Activated CD8-positive, alpha-beta memory T cell treated with anti-CD3 and anti-CD28 coated beads, Interleukin-2, amount 50 U/mL, for 1 hour (primary cell): ENCODE data around the gene DCT.
"Not testable (repeated sequence)": the region's sequence is repeated elsewhere in the genome, so short reads cannot be mapped to it uniquely, and the experiment has no call there.

ENCODE experiments used
- DNase-seq: peaks from one replicate; pipeline ENCODE4 v3.0.0-alpha.2; 2020; ENCODE audit errors: extremely low read depth

Gene DCT

DNA sequence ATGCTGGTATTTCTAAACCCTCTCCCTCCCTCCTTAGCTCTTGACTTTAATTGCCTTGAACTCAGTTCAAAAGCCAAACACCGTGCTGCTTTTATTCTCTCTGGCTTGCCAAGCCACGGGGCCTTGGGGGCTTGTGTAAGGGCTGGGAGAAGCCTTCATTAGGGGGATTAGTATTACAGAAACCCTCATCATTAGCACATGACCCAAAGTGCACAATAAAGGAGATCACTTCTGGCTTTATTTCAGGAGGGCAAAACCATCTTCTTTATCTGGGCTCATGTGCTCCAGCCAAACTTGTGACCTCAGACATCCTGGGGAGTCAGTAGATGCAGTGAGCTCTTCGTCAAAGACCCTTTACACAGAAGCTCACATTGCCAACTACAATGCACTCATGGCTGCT, at the start of gene DCT:
TSS of gene DCT (minus strand) at position 67 of the 400 bp plus-strand sequence. CDS start 427 bp downstream, outside the sequence.
- DNase-seq, result no peak

DNA sequence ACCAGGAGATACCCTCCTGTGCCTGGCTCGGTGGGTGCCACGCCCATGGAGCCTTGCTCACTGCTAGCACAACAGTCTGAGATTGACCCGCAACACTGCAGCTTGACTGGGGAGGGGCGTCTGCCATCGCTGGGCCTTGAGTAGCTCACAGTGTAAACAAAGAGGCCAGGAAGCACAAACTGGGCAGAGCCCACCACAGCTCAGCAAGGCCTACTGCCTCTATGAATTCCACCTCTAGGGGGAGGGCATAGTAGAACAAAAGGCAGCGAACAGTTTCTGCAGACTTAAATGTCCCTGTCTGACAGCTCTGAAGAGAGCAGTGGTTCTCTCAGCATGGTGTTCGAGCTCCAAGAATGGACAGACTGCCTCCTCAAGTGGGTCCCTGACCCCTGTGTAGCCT, 47.5 kb upstream of the DCT start:
- not testable (repeated sequence) for DNase-seq

GRCh38 chr13:94525781-94526180, 46.3 kb upstream of the DCT start:
- DNase-seq, result no peak

DNA sequence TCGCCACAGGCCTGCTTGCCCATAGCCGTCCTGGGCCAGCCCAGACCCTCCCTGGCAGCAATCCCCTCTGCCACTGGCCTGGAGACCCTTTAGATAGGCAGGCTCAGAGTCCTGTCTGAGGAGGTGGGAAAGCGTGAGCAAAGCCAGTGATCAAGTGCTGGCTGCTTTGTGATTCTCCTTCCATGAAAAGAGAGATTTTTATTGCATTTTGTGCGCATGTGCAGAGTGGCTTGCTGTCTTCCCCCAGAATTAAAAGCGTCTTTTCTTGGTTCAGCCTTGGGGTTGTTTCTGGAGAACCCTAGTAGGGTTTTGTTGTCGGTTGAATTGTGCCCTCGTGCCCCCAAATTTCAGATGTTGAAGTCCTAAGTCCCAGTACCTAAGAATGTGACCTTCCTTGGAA, 44.9 kb upstream of the DCT start:
- DNase-seq, result no peak

GRCh38 chr13:94520001-94520400, 40.5 kb upstream of the DCT start:
- DNase-seq, result no peak

DNA sequence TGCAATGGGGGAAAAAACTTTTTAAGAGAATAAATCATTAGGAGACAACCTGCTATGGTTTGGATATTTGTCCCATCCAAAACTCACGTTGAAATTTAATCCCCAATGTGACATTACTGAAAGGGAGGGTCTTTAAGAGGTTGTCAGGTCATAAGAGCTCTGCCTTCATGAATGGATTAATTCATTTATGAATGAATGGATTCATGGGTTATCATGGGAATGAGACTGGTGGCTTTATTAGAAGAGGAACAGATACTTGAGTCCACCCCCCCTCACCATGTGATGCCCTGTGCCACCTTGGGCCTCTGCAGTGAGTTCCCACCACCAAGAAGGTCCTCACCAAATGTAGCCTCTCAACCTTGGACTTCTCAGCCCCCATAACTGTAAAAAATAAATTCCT, 37.0 kb upstream of the DCT start:
- DNase-seq, result no peak

GRCh38 chr13:94515911-94516310, 36.4 kb upstream of the DCT start:
- DNase-seq, result no peak

DNA sequence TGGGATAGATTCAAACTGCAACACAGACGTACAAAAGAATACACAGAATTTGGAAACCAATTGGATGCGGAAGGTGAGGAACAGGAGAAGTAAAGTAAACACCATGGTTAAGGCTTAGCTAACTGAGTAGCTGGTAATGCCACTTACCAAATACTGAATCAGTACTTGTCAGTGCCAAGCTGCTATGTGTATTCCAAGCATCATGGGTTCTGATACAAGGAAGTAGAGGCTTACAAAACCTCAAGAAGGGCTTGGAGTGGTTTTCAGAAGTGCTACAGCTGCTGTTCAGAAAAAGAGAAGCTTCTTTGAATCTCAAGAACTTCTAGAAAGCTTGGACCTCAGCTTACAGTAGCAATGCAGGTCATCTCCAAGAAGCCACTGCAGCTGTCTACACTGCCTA, 35.9 kb upstream of the DCT start:
- DNase-seq, result no peak

- no peak for DNase-seq
These were observed 33.5 kb upstream of the DCT start for GRCh38 chr13:94513026-94513425.

DNA sequence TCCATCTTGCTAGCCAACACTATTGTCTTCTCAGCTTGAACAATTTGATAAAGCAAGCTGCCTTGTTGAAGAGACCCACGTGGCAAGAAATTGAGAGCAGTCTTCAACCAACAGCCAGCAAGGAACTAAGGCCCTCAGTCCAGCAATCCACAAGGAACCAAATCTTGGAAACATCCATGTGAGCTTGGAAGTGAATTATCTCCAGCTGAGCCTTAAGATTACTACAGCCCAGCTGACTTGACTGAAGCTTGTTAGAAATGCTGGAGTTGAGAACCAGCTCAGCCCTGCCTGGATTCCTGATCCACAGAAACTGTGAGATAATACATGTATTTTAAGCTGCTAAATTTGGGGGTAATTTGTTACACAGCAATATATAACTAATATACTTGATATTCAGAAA, 26.2 kb upstream of the DCT start:
- no peak for DNase-seq

DNA sequence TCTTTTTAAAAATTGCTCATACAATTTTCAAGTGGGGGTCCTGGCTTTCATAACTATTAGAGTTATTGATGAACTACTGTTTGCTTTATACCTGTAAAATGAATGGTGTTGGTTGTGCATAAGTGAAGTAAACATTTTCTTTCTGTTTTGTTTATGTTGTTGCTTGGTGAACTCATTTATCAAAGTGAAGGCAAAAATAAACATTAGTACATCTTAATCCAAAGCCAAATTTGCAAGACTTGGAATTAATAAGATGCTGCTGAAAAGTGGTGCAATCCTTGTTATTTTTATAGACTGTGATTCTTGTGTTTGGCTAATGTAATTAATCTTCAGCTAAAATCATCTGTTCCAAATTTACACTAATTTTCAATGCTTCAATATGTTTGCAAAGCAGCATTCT, 24.4 kb upstream of the DCT start:
- DNase-seq, result no peak

GRCh38 chr13:94498831-94499230, 19.3 kb upstream of the DCT start:
- not testable (repeated sequence) for DNase-seq

DNA sequence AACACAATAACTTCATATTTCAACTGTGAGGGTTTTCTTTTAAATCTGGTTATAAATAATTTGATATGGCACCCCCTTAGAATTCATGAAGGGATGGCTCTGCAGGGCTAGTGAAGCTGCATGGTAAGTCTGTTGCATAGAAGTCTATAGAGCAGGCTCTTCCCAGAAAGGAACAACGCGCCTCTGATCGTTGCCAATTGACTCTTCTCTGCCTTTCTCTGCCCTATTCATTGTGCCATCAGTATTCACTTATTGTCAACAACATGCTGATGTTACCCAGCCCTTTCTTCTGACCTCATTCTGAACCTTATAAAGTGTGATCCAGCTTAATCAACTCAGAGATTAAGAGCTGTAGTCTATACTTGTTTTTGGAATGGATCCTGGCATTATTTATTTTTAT, 16.3 kb upstream of the DCT start:
- DNase-seq, result no peak

DNA sequence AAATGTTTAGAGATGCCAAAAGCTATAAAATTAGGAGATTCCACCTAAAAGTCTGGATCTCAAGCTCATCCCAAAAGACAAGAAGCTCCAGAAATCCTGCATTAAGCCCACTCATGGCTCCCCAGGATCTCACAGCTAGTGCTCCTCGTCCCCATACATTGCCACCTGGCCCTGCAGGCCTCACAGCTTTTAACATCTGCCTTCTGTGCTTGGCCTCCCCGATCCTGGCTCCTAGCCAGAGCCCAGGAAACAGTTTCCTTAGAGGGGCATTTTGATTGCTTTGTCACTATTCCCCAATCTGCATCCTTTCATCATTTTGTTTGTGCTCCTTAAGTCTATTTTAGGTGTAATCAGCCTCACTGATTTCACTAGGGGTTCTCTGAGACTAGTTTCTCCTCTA, 14.5 kb upstream of the DCT start:
- no peak for DNase-seq

DNA sequence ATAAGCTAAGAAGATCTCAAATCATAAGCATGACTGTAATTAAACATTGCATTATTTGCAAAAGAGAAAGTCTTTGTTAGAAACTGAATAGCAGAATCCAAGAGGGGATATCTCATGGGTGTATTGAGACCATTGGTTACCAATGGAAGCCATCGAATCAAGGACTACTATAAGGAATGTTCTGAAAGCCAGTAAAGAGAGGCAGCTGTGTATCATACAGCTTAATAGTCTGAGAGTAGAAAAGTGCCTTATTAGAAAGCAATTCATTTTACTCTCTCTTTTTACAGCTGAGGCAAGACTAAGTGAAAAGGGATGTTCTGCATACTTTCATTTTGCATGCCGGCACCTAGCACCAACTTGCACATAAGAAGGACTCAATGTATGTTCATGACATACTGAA, 7.6 kb upstream of the DCT start:
- DNase-seq, result no peak

- DNase-seq, result no peak
These were observed 4.5 kb upstream of the DCT start for GRCh38 chr13:94483970-94484369.

GRCh38 chr13:94481941-94482340, 2.5 kb upstream of the DCT start:
- no peak for DNase-seq

DNA sequence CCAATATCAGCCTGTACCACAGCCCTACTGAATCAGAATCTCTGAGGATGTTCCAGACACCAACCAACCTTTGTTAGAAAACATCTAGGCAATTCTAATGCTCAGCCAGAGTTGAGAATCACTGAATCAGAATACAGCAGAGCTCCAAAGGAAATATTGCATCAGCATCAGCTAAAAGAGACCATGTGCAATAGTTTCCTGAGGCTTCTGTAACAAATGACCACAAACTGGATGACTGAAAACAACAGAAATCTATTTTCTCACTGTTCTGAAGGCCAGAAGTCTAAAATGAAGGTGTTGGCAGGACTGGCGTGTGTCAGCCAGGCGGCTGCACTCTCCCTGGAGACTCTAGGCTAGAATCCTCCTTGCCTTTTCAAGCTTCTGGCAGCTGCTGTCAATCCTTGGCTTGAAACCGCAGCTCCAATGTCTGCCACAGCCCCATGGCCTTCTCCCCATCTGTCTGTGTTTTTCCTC, 1.2 kb upstream of the DCT start:
- no peak for DNase-seq

- DNase-seq, result no peak
These were observed 569 bp downstream of the DCT start for GRCh38 chr13:94478913-94479312.

DNA sequence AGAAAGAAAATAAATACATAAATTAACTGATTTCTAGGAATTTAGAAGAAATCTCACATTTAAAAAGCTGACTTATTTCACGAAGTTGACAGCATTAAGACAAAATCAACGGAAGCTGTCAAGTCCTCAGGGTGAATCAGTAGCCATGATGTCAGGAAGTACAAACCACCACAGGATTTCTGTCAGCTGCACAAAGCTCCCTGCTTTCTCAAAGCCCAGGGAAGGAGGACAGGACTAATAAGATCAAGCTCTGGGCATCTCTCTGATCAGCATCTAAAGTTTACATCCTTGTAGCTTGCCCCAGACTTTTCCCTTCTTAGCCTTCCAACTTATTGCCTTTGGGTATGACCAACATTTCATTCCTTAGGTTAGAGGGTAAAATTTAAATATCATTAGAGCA, 9.4 kb downstream of the DCT start:
- DNase-seq, result no peak

DNA sequence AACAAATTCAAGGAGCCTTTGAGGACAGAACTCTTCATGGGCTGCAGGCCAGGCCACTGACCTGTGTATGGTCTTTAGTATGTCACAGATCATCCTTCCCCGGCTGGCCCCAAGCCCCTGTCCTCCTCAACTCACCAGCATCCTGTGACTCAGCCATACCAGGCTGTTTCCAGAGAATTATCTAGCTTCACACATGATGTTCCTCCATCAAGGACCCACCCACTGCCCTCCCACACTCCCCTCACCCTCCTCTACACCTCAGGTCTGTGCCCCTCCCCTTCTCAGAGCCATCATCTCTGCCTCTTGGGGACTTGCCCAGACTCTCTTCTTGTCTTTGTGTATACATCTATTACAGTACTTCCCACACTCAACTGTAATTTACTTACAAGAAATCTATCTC, 14.7 kb downstream of the DCT start:
- no peak for DNase-seq

DNA sequence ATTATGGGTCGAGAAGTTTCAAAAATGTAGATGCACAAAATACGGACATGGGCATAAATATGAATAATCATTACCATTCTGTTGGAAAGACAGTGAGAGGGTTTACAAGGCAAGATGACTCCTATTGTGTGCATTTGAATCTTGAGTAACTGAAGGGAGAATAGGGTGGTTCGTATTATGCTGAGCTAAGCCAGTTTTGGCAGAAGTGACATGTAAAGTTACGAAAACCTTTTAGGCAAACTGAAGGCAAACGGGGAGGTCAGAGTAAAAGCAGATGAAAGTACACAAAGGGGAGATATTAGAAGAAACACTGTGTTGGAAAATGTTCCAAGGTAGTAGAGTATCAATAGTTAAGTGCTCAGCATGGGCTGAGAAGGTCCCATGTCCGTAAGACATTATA, 16.8 kb downstream of the DCT start:
- no peak for DNase-seq

DNA sequence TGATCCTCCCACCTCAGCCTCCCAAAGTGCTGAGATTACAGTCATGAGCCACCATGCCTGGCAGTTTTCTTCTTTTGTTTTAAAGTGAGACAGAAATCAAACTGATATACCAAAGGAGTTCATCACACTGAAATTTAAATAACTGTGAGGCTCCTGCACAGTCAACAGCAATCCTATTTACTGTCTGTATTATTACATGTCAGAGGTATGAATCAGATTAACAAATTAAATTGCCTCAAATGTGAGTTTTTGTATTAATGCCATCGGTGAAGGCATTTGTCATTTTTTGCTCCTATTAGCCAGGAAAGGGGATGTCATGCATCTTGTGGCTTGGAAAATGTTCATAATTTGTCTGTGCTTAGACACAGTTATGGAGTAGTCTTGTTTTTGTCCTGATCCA, 20.4 kb downstream of the DCT start:
- no peak for DNase-seq

GRCh38 chr13:94455414-94455813, 24.1 kb downstream of the DCT start:
- DNase-seq, result no peak

DNA sequence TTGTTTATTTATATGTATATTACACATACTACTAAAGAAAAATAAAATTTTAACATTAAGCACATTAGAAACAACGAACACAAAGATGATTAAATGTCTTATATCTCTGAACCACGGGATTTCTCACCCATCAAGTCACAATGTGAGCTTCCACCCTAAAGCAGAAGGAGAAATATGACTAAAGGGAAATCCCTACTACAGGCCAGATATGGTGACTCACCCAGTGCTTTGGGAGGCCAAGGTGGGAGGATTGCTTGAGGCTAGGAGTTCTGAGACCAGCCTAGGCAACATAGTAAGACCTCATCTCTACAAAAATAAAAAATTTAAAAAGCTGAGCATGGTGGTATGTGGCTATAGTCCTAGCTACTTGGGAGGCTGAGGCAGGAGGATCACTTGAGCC, 24.6 kb downstream of the DCT start:
- no peak for DNase-seq
